Lower lobe of right lung (tissue), 2 donors: ENCODE data around the gene OR10A5. TPM values are rescaled to one million over a fixed set of nuclear protein-coding genes. Genes with fewer than 3 reads are reported as not detected.

ENCODE experiments used
- ATAC-seq, 2 donors: fragments of 200-7000 bp; cut with Tn5 transposase; one replicate each; pipeline ENCODE4 v1.9.1; 2020 to 2022; ENCODE audit warnings: mild to moderate bottlenecking in 2 of 2, moderate library complexity in 2 of 2
- DNase-seq: peaks from one replicate; pipeline ENCODE4 v3.0.0-alpha.2; 2020
- H3K27ac ChIP-seq: fragments of 200-600 bp; one replicate; pipeline ENCODE4 v1.8.0; 2022
- H3K27me3 ChIP-seq: fragments of 200-600 bp; one replicate; pipeline ENCODE4 v1.8.0; 2022; ENCODE audit warnings: low read depth
- H3K36me3 ChIP-seq: fragments of 200-600 bp; one replicate; pipeline ENCODE4 v1.8.0; 2022; ENCODE audit warnings: mild to moderate bottlenecking
- H3K4me1 ChIP-seq: fragments of 200-600 bp; one replicate; pipeline ENCODE4 v1.8.0; 2022
- H3K4me3 ChIP-seq: fragments of 200-600 bp; one replicate; pipeline ENCODE4 v1.8.0; 2022; ENCODE audit warnings: mild to moderate bottlenecking
- H3K9me3 ChIP-seq: fragments of 200-600 bp; one replicate; pipeline ENCODE4 v1.8.0; 2022
- intact Hi-C: fragments of 100-400 bp; cut with DNase I; formaldehyde crosslinking; loops from one replicate; pipeline ENCODE4 v1.11.0; 2022
- total RNA-seq: library from RNA; stranded (reverse); fragmentation: NEBNext Ultra II Directional; extraction: Animal tissue kit (Norgen Biotek cat#: 25700); gene quantifications from one replicate; pipeline ENCODE4 v1.2.1, GENCODE V29; 2021
- TF ChIP-seq, protein P1 (sequence below): fragments of 200-600 bp; IDR thresholded peaks from one replicate; pipeline ENCODE4 v1.8.0; 2022; ENCODE audit warnings: antibody characterized with exemption, mild to moderate bottlenecking
- donor health status: DM: no; HTN: yes; CAD: no; lungs with severe emphysema.

The OR10A5 gene
- total RNA-seq, 1 donor from 2014 or later, result not detected

DNA sequence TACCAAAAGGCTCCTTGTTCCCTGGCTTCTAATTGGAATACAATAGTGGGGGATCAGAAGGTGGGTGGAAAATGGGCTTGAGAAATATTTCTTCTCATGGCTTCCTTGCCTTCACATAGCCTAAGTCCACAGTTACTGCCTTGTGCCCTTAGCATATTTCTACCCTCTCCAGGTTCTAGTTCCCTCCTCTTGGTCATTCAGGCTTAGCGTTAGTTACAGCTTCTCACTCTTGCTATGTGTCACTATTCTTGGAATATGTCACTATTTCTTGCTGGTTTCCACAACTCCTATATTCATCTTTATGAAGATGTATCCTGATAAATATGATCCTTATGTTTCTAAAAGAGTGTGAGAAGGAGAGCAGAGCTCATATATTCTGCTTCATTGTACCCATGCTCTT is 44.4 kb downstream of the OR10A5 start:
- no peak overlapping the region for H3K27ac ChIP-seq
- ATAC-seq (no peak), DNase-seq (no peak)
- H3K4me1 ChIP-seq, result no peaks in the 10 kb centered on the region
- no peaks in the 10 kb centered on the region for H3K9me3 ChIP-seq
- no peak overlapping the region for H3K4me3 ChIP-seq
- H3K36me3 ChIP-seq, result no peaks in the 10 kb centered on the region
- intact Hi-C loops, result no loop called here
- TF ChIP-seq, protein P1, sequence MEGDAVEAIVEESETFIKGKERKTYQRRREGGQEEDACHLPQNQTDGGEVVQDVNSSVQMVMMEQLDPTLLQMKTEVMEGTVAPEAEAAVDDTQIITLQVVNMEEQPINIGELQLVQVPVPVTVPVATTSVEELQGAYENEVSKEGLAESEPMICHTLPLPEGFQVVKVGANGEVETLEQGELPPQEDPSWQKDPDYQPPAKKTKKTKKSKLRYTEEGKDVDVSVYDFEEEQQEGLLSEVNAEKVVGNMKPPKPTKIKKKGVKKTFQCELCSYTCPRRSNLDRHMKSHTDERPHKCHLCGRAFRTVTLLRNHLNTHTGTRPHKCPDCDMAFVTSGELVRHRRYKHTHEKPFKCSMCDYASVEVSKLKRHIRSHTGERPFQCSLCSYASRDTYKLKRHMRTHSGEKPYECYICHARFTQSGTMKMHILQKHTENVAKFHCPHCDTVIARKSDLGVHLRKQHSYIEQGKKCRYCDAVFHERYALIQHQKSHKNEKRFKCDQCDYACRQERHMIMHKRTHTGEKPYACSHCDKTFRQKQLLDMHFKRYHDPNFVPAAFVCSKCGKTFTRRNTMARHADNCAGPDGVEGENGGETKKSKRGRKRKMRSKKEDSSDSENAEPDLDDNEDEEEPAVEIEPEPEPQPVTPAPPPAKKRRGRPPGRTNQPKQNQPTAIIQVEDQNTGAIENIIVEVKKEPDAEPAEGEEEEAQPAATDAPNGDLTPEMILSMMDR, result no peak
- no peaks in the 10 kb centered on the region for H3K27me3 ChIP-seq

GRCh38 chr11:6892400-6892799 is 46.9 kb downstream of the OR10A5 start, which contains the start of gene OR2D2:
TSS of gene OR2D2 (minus strand) at chr11:6892500. CDS start at chr11:6892500, 0 bp downstream.
- TF ChIP-seq, protein P1, result no peak
- no peaks in the 10 kb centered on the region for H3K9me3 ChIP-seq
- DNase-seq (no peak), ATAC-seq (no peak)
- H3K27me3 ChIP-seq, result no peaks in the 10 kb centered on the region
- intact Hi-C loops, result no loop called here
- no peaks in the 10 kb centered on the region for H3K4me1 ChIP-seq
- no peaks in the 10 kb centered on the region for H3K36me3 ChIP-seq
- H3K4me3 ChIP-seq, result no peak within 1 kb of the TSS
- no peak within 1 kb of the TSS for H3K27ac ChIP-seq

DNA sequence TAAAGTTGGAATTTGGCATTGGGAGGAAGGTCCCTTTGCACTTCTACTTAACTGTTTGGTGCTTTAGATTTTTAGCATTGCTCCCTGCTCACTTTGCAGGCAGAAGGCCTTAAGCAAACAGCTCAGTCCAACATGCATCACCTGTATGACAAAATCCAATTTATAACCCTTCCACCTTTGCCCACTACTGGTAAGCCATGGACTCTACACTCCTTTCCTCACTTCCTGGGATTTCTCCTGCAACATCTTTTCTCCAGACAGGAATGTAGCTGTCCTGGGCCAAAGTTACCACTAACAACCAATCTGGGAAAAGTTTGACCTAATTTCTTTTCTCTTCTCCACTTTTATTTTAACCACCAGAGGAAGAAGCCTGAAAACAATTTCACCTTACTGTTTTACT is 48.6 kb downstream of the OR10A5 start:
- Histone ChIP-seq H3K36me3 (no peaks in the 10 kb centered on the region), H3K4me3 (no peak overlapping the region), H3K9me3 (no peaks in the 10 kb centered on the region), H3K4me1 (no peaks in the 10 kb centered on the region), H3K27ac (no peak overlapping the region), H3K27me3 (no peaks in the 10 kb centered on the region)
- TF ChIP-seq, protein P1, result no peak
- intact Hi-C loops, result no loop called here
- DNase-seq (no peak), ATAC-seq (no peak)

DNA sequence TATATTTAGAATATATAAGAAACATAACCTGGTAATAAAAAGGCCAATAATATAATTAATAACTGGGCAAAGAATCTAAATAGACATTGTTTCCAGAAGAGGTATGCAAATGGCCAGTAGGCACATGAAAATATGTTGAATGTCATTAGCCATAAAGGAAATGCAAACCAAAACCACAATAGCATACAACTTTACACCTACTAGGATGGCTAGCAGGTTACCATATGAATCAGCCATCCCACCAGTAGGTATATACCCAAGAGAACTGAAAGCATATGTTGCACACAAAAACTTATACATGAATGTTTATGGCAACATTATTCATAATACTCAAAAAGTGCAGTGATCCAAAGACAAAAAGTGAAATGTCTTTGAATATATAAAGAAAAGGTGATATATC is 49.5 kb downstream of the OR10A5 start:
- intact Hi-C loops, result no loop called here
- Histone ChIP-seq H3K27ac (no peak overlapping the region), H3K27me3 (no peaks in the 10 kb centered on the region), H3K4me1 (no peaks in the 10 kb centered on the region), H3K9me3 (no peaks in the 10 kb centered on the region), H3K36me3 (no peaks in the 10 kb centered on the region), H3K4me3 (no peak overlapping the region)
- TF ChIP-seq, protein P1, result no peak
- DNase-seq (no peak), ATAC-seq (no peak)

Other genes with a start within 250 kb of the OR10A5 start
- gene RRP8, start 242.1 kb upstream of the OR10A5 start, total RNA-seq, result 16.5 TPM
- 135 TPM for gene ILK, start 241.9 kb upstream of the OR10A5 start, total RNA-seq
- 112 TPM for gene TAF10, start 233.5 kb upstream of the OR10A5 start, total RNA-seq
- gene TPP1, start 226.3 kb upstream of the OR10A5 start, total RNA-seq, result 231 TPM
- 23.2 TPM for gene DCHS1, start 189.9 kb upstream of the OR10A5 start, total RNA-seq
- gene MRPL17, start 162.3 kb upstream of the OR10A5 start, total RNA-seq, result 34.2 TPM
- 0.09 TPM for gene OR2AG2, start 73.7 kb upstream of the OR10A5 start, total RNA-seq
- not detected for gene OR2AG1, start 62.7 kb upstream of the OR10A5 start, total RNA-seq
- gene OR6A2, start 46.0 kb upstream of the OR10A5 start, total RNA-seq, result 0.18 TPM
- gene OR10A2, start 17.4 kb downstream of the OR10A5 start, total RNA-seq, result not detected
- not detected for gene OR10A4, start 30.9 kb downstream of the OR10A5 start, total RNA-seq
- gene OR2D2, start 46.8 kb downstream of the OR10A5 start, total RNA-seq, result not detected
- not detected for gene OR2D3, start 75.3 kb downstream of the OR10A5 start, total RNA-seq
- gene ZNF215, start 80.7 kb downstream of the OR10A5 start, total RNA-seq, result 2.3 TPM
- gene ZNF214, start 174.7 kb downstream of the OR10A5 start, total RNA-seq, result 3.3 TPM
- gene NLRP14, start 174.8 kb downstream of the OR10A5 start, total RNA-seq, result not detected
- not detected for gene RBMXL2, start 243.3 kb downstream of the OR10A5 start, total RNA-seq